ENCODE results near the gene DCT.

The DCT gene

DNA sequence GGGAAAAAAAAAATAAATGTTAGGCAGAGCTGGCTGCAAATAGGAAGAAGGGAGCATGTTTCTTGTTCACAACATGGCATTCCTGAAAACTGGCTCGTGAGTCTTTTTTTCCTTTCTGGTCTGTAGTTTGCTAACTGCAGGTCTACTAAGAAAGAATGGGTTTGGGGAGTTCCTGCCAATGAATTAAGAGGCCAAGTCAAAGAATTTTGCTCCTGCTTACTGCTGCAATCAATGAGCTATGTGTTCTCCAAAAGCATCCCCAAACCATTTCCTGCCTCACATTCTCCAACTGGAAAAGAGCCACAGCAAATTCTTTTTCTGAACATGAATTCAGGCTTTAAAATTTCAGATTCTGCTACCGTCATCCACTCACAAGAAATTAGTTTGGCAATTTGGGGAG lies 88.6 kb downstream of the DCT start:
- DNase-seq, result no peak

DNA sequence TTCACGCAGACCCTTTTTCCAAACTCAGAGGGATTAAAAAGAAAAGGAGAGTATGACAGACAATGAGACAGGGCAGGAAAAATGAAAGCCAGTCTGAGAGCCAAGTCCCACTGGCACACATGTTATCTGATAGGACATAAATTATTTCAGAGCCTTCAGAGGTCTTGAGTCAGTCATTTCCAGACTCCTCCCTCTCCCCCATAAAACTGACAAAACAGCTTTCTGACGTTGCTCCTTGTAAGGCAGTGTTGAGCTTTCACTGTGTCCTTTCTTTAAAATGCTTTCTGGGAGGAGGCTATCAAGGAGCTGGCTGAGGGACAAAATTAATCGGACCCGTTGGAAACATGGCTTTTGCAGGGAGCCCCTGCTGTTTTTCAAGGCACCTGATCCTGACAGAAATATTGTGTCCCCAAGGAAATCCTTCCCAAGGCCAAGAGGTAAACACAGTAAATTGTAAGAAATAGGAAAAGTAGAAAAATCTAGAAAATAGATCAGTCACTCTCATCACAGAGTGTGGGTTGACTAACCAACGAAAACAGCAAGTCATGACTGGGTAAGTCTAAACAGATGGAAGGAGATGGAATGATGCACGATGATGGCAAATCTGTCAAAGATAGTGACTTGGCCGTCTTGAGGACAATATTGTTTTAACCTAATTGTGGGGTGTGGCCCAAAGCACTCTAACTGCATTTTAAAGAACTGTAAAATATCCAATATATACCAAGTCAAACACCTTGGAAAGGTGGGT lies 89.7 kb downstream of the DCT start:
- no peak for DNase-seq

DNA sequence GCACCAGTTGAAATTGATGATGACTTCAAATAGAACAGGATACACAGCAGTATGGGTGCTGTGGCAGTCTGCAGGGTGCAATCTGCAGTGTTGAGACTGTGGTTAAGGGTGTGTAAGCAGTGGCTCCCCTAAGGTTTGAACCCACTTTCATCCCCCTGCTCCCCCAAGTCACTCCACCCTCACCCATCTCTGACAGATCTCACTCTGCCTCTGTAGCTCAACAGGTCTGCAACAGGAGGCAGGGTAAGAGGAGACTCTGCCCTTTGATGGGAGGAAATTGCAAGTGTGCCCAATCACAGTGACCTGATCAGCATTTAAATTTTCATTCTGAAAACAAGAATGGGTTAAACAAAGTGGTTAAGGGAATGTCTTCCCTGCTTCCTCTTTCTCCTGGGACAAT lies 92.4 kb downstream of the DCT start:
- DNase-seq, result no peak

Data from CD4-positive, alpha-beta T cell treated with Interferon gamma for 1 hour (primary cell).